ENCODE data around the gene STYX. TPM values are rescaled to one million over a fixed set of nuclear protein-coding genes. Genes with fewer than 3 reads are reported as not detected.

The STYX gene
- total RNA-seq, 2 experiments from 2014 or later, result 15.3 to 16.2 TPM

DNA sequence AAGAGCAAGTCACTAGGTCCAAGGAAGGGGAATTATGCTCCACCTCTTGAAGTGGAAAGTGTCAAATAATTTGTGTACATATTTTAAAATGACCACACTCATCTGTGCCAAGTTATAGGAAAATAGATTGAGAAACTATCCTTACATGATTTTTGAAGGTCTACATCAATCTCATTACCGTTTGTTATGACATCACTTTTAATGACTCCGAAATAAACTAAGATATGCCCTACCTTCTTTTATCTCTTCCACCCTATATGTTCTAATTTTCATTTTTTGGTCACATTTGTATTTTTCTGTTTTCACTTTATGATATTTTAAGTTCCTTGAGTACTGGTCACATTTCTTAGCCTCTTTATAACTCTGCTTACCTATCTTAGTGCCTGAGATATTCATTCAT lies 26.3 kb upstream of the STYX start:
- intact Hi-C loops (cut with DNase I, micrococcal nuclease), result loop anchor here in 1 of 2 experiments (10.0 kb wide), 1 partner anchor 451 kb away; the partner anchor contains the start of gene DDHD1
- H3K4me1 ChIP-seq (ENCODE audit: insufficient read depth, low read length), result peaks cover 13% of the 10 kb centered on the region
- no peak for DNase-seq

DNA sequence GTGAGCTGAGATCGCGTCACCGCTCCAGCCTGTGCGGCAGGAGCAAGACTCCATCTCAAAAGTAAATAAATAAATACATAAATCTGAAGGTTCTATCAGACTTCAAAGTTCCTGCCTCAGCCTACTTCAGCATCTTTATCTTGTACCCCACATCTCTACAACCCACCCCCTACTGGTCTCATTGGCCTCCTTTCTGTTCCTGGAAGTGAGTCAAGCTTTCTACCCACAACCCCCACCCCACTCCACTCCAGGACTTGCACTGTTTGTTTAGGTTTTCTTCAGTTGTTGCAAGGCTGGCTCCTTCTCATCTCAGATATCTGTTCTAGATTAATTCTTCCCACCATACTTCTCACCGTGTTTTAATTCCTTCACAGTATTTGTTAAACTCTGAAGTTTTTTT lies 23.7 kb upstream of the STYX start:
- H3K9me3 ChIP-seq (ENCODE audit: control insufficient read depth in 1 of 2, insufficient read depth in 1 of 2, low read length in 2 of 2), result no peaks in the 10 kb centered on the region
- Mint-ChIP-seq H3K27ac (peak overlapping the region; percentile 94), H3K4me1 (ENCODE audit: low read depth) (peaks cover 46% of the 10 kb centered on the region), H3K9me3 (no peaks in the 10 kb centered on the region), H3K27me3 (no peaks in the 10 kb centered on the region), H3K36me3 (ENCODE audit: low read depth) (peaks cover 47% of the 10 kb centered on the region), H3K4me3 (peak overlapping the region; percentile 96)
- H3K27ac ChIP-seq (ENCODE audit: low read depth in 1 of 2, low read length in 2 of 2), result peak overlapping the region; percentile 71 to 88
- H3K36me3 ChIP-seq (ENCODE audit: insufficient read depth, low read length), result peaks cover 28% of the 10 kb centered on the region
- POLR2A ChIA-PET, result interaction anchor here (0.7 to 1.8 kb wide), 3 partner anchors 11 to 154 kb away, joined by 3 to 11 read pairs (median 5); partner anchors contain the start of genes ERO1A, GPR137C and TXNDC16
- H3K27me3 ChIP-seq (ENCODE audit: control insufficient read depth in 1 of 2, insufficient read depth in 2 of 2, low read length in 2 of 2), result no peaks in the 10 kb centered on the region
- intact Hi-C loops (cut with DNase I, micrococcal nuclease), result loop anchor here (2.0 to 10.0 kb wide), 5 partner anchors 25 to 449 kb away; partner anchors contain the start of genes GPR137C (in 2 of the 2), TXNDC16 (in 2 of the 2), DDHD1 (in 1 of the 2) and GNPNAT1 (in 1 of the 2)
- ATAC-seq (ENCODE audit: poor library complexity) (peak; percentile 16), DNase-seq (peak in 10 of 14 experiments; percentile 12 to 72 (median 27))
- CTCF ChIA-PET, result interaction anchor here (1.4 kb wide), 1 partner anchor 14 kb away, joined by 3 read pairs; no protein-coding TSS in a partner anchor
- peaks cover 13% of the 10 kb centered on the region for H3K4me1 ChIP-seq (ENCODE audit: insufficient read depth, low read length)
- H3K4me3 ChIP-seq (ENCODE audit: low read length), result peak overlapping the region; percentile 72
- TF ChIP-seq, protein P1, sequence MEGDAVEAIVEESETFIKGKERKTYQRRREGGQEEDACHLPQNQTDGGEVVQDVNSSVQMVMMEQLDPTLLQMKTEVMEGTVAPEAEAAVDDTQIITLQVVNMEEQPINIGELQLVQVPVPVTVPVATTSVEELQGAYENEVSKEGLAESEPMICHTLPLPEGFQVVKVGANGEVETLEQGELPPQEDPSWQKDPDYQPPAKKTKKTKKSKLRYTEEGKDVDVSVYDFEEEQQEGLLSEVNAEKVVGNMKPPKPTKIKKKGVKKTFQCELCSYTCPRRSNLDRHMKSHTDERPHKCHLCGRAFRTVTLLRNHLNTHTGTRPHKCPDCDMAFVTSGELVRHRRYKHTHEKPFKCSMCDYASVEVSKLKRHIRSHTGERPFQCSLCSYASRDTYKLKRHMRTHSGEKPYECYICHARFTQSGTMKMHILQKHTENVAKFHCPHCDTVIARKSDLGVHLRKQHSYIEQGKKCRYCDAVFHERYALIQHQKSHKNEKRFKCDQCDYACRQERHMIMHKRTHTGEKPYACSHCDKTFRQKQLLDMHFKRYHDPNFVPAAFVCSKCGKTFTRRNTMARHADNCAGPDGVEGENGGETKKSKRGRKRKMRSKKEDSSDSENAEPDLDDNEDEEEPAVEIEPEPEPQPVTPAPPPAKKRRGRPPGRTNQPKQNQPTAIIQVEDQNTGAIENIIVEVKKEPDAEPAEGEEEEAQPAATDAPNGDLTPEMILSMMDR (IDR thresholded peaks at IDR 0.05), result no peak

More for the DNA sequence above, 26.3 kb upstream of the STYX start:
- POLR2A ChIA-PET, result interaction anchor here (0.8 kb wide), 1 partner anchor 9 kb away, joined by 5 read pairs; the partner anchor contains the start of gene ERO1A
- H3K4me3 ChIP-seq (ENCODE audit: low read length), result no peak overlapping the region
- H3K27ac Mint-ChIP-seq, result no peak overlapping the region
- peaks cover 3% of the 10 kb centered on the region for H3K36me3 ChIP-seq (ENCODE audit: insufficient read depth, low read length)
- CTCF ChIA-PET, result no interaction called here
- H3K9me3 ChIP-seq (ENCODE audit: control insufficient read depth in 1 of 2, insufficient read depth in 1 of 2, low read length in 2 of 2), result no peaks in the 10 kb centered on the region
- no peaks in the 10 kb centered on the region for H3K27me3 ChIP-seq (ENCODE audit: control insufficient read depth in 1 of 2, insufficient read depth in 2 of 2, low read length in 2 of 2)
- H3K36me3 Mint-ChIP-seq (ENCODE audit: low read depth), result peaks cover 22% of the 10 kb centered on the region
- ATAC-seq (ENCODE audit: poor library complexity), result no peak
- peak overlapping the region; percentile 1 for H3K4me3 Mint-ChIP-seq
- H3K27me3 Mint-ChIP-seq, result no peaks in the 10 kb centered on the region
- no peaks in the 10 kb centered on the region for H3K9me3 Mint-ChIP-seq
- no peak overlapping the region for H3K27ac ChIP-seq (ENCODE audit: low read depth in 1 of 2, low read length in 2 of 2)
- TF ChIP-seq, protein P1 (IDR thresholded peaks at IDR 0.05), result no peak
- H3K4me1 Mint-ChIP-seq (ENCODE audit: low read depth), result peaks cover 27% of the 10 kb centered on the region

DNA sequence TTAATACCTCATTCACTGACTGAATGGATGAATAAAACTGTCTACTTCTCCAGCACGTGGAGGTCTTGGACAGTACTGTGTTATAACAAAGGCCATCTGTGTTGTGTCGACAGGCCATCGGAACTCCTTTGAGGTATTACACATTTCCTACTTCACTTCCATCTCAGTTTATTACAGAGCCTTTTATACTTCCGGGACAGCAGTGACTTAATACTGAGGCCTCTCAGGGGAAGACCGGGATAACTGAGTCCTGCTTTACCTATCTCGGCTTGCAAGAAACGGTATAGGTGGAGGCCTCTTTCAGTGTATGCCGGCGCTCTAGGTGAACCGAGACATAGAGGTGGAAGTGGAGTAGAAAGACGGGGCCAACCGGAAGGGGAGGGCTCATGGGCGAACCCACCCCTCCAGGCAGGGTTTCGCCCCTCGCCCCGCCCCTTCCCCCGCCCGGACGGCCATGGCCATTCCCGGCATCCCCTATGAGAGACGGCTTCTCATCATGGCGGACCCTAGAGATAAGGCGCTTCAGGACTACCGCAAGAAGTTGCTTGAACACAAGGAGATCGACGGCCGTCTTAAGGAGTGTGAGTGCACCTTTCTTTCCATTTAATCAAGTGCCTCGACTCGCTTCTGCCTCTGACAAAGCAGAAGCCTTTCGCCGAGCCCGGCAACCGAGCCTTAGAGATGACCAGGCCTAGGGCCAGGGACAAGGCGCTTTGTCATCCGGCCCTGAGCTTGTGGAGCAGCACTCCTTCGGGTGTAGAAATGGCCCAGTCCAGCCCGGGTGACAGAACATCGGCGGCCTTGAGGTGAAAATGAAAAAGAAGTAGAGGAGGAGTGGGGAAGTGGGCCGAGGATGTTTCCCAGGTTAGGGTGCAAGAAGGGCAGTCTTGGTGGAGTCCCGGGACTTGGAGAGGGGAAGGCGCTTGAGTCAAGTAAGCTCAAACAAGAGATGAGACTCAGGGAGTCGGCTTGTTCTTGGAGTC lies 23.0 kb upstream of the STYX start, which contains the start of gene PSMC6:
PSMC6 (plus strand) TSS at position 477 of the 983 bp plus-strand sequence; CDS start at position 497, 20 bp downstream.
- Mint-ChIP-seq H3K9me3 (no peaks in the 10 kb centered on the region), H3K27ac (peak within 1 kb of the TSS; percentile 94), H3K4me1 (ENCODE audit: low read depth) (peaks cover 48% of the 10 kb centered on the region), H3K4me3 (peak within 1 kb of the TSS; percentile 96), H3K27me3 (no peaks in the 10 kb centered on the region), H3K36me3 (ENCODE audit: low read depth) (peaks cover 55% of the 10 kb centered on the region)
- H3K9me3 ChIP-seq (ENCODE audit: control insufficient read depth in 1 of 2, insufficient read depth in 1 of 2, low read length in 2 of 2), result no peaks in the 10 kb centered on the region
- peaks cover 35% of the 10 kb centered on the region for H3K36me3 ChIP-seq (ENCODE audit: insufficient read depth, low read length)
- peak within 1 kb of the TSS; percentile 72 for H3K4me3 ChIP-seq (ENCODE audit: low read length)
- TF ChIP-seq, protein P1 (IDR thresholded peaks at IDR 0.05), result no peak
- DNase-seq (peak; percentile 90 to 97 (median 95)), ATAC-seq (ENCODE audit: poor library complexity) (peak; percentile 98)
- peaks cover 13% of the 10 kb centered on the region for H3K4me1 ChIP-seq (ENCODE audit: insufficient read depth, low read length)
- CTCF ChIA-PET, result interaction anchor here (1.4 kb wide), 1 partner anchor 15 kb away, joined by 3 read pairs; no protein-coding TSS in a partner anchor
- intact Hi-C loops (cut with DNase I, micrococcal nuclease), result loop anchor here (2.0 to 10.0 kb wide), 5 partner anchors 24 to 448 kb away; partner anchors contain the start of genes GPR137C (in 2 of the 2), TXNDC16 (in 2 of the 2), DDHD1 (in 1 of the 2) and GNPNAT1 (in 1 of the 2)
- H3K27ac ChIP-seq (ENCODE audit: low read depth in 1 of 2, low read length in 2 of 2), result peak within 1 kb of the TSS; percentile 71 to 88
- H3K27me3 ChIP-seq (ENCODE audit: control insufficient read depth in 1 of 2, insufficient read depth in 2 of 2, low read length in 2 of 2), result no peaks in the 10 kb centered on the region
- POLR2A ChIA-PET, result interaction anchor here (0.5 to 2.1 kb wide), 9 partner anchors 11 to 155 kb away, joined by 3 to 10 read pairs (median 5); partner anchors contain the start of genes ERO1A, GPR137C, STYX and TXNDC16
